Lower lobe of right lung (tissue), 2 donors: ENCODE results near the gene ADGRG2. TPM values are rescaled to one million over a fixed set of nuclear protein-coding genes. Genes with fewer than 3 reads are reported as not detected.

Experiments used
- ATAC-seq, 2 donors: fragments of 200-7000 bp; cut with Tn5 transposase; one replicate each; pipeline ENCODE4 v1.9.1; 2020 to 2022; ENCODE audit warnings: mild to moderate bottlenecking in 2 of 2, moderate library complexity in 2 of 2
- DNase-seq: peaks from one replicate; pipeline ENCODE4 v3.0.0-alpha.2; 2020
- H3K27ac ChIP-seq: fragments of 200-600 bp; one replicate; pipeline ENCODE4 v1.8.0; 2022
- H3K27me3 ChIP-seq: fragments of 200-600 bp; one replicate; pipeline ENCODE4 v1.8.0; 2022; ENCODE audit warnings: low read depth
- H3K36me3 ChIP-seq: fragments of 200-600 bp; one replicate; pipeline ENCODE4 v1.8.0; 2022; ENCODE audit warnings: mild to moderate bottlenecking
- H3K4me1 ChIP-seq: fragments of 200-600 bp; one replicate; pipeline ENCODE4 v1.8.0; 2022
- H3K4me3 ChIP-seq: fragments of 200-600 bp; one replicate; pipeline ENCODE4 v1.8.0; 2022; ENCODE audit warnings: mild to moderate bottlenecking
- H3K9me3 ChIP-seq: fragments of 200-600 bp; one replicate; pipeline ENCODE4 v1.8.0; 2022
- CTCF ChIP-seq: fragments of 200-600 bp; IDR thresholded peaks from one replicate; pipeline ENCODE4 v1.8.0; 2022; ENCODE audit warnings: antibody characterized with exemption, mild to moderate bottlenecking
- intact Hi-C: fragments of 100-400 bp; cut with DNase I; formaldehyde crosslinking; loops from one replicate; pipeline ENCODE4 v1.11.0; 2022
- total RNA-seq: library from RNA; stranded (reverse); fragmentation: NEBNext Ultra II Directional; extraction: Animal tissue kit (Norgen Biotek cat#: 25700); gene quantifications from one replicate; pipeline ENCODE4 v1.2.1, GENCODE V29; 2021
- donor health status: DM: no; HTN: yes; CAD: no; lungs with severe emphysema.

The ADGRG2 gene
- total RNA-seq, 1 donor from 2014 or later = 1.1 TPM

DNA sequence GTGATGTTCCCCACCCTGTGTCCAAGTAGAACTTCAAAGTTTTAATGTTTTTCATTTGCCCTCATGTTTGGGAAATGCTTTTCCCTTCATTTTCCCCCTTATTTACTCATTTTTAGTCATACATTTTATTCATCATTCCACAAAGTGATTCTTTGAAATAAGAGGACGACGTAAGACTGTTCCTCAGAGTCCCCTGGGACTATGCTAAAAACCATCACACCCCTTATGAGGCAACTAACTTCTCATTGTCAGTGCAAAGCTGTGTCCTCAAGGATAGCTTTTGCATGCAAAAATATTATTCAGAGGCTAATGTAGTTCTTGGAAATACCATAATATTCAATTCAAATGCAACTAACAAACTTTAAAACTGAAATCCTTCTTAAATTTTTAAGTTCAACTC lies 14.8 kb upstream of the ADGRG2 start:
- no peak for DNase-seq
- no peak overlapping the region for H3K27ac ChIP-seq
- H3K36me3 ChIP-seq = no peaks in the 10 kb centered on the region
- ATAC-seq = no peak
- no peak overlapping the region for H3K4me3 ChIP-seq
- H3K9me3 ChIP-seq = no peaks in the 10 kb centered on the region
- intact Hi-C loops = no loop called here
- no peak for TF ChIP-seq CTCF
- no peaks in the 10 kb centered on the region for H3K4me1 ChIP-seq
- H3K27me3 ChIP-seq = no peaks in the 10 kb centered on the region

- intact Hi-C loops = no loop called here
- Histone ChIP-seq H3K36me3 (no peaks in the 10 kb centered on the region), H3K4me1 (no peaks in the 10 kb centered on the region), H3K4me3 (no peak overlapping the region), H3K27me3 (no peaks in the 10 kb centered on the region), H3K27ac (no peak overlapping the region), H3K9me3 (no peaks in the 10 kb centered on the region)
- no peak for TF ChIP-seq CTCF
- no peak for ATAC-seq
- no peak for DNase-seq
These were observed 11.5 kb upstream of the ADGRG2 start for GRCh38 chrX:19133784-19134183.

- ATAC-seq (no peak), DNase-seq (no peak)
- no peak overlapping the region for H3K4me3 ChIP-seq
- no peak overlapping the region for H3K27ac ChIP-seq
- intact Hi-C loops = no loop called here
- no peaks in the 10 kb centered on the region for H3K27me3 ChIP-seq
- H3K36me3 ChIP-seq = no peaks in the 10 kb centered on the region
- no peaks in the 10 kb centered on the region for H3K9me3 ChIP-seq
- TF ChIP-seq CTCF = no peak
- no peaks in the 10 kb centered on the region for H3K4me1 ChIP-seq
These were observed 11.0 kb upstream of the ADGRG2 start for GRCh38 chrX:19133231-19133630.

DNA sequence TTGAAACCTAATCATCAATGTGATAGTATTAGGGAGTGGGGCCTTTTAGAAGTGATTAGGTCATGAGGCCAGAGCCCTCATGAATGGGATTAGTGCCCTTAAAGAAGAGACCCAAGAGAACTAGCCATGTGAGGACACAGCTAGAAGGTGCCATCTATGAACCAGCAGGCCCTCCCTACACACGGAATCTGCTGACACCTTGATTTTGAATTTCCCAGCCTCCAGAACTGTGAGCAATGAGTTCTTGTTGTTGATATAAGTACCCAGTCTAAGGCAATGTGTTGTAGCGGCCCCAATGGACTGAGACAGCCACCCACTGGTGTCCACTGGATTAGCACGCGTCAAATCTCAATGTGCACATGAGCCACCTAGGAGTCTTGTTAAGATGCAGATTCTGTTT lies 8.4 kb upstream of the ADGRG2 start:
- Histone ChIP-seq H3K27me3 (no peaks in the 10 kb centered on the region), H3K9me3 (no peaks in the 10 kb centered on the region), H3K4me1 (no peaks in the 10 kb centered on the region), H3K36me3 (no peaks in the 10 kb centered on the region), H3K27ac (no peak overlapping the region), H3K4me3 (no peak overlapping the region)
- no peak for TF ChIP-seq CTCF
- intact Hi-C loops = no loop called here
- DNase-seq (no peak), ATAC-seq (no peak)

- no peak overlapping the region for H3K4me3 ChIP-seq
- no peak for ATAC-seq
- DNase-seq = no peak
- no peaks in the 10 kb centered on the region for H3K36me3 ChIP-seq
- H3K27me3 ChIP-seq = no peaks in the 10 kb centered on the region
- H3K9me3 ChIP-seq = no peaks in the 10 kb centered on the region
- H3K4me1 ChIP-seq = no peaks in the 10 kb centered on the region
- no peak overlapping the region for H3K27ac ChIP-seq
- intact Hi-C loops = no loop called here
- TF ChIP-seq CTCF = no peak
These were observed 7.4 kb upstream of the ADGRG2 start for GRCh38 chrX:19129694-19130093.

- peaks cover 2% of the 10 kb centered on the region for H3K27me3 ChIP-seq
- no peaks in the 10 kb centered on the region for H3K36me3 ChIP-seq
- intact Hi-C loops = no loop called here
- no peaks in the 10 kb centered on the region for H3K4me1 ChIP-seq
- no peaks in the 10 kb centered on the region for H3K9me3 ChIP-seq
- ATAC-seq (no peak), DNase-seq (no peak)
- TF ChIP-seq CTCF = no peak
- no peak overlapping the region for H3K4me3 ChIP-seq
- H3K27ac ChIP-seq = no peak overlapping the region
These were observed 5.4 kb upstream of the ADGRG2 start for GRCh38 chrX:19127649-19128168.
